ENCODE results near the gene DSCAML1.

The DSCAML1 gene

DNA sequence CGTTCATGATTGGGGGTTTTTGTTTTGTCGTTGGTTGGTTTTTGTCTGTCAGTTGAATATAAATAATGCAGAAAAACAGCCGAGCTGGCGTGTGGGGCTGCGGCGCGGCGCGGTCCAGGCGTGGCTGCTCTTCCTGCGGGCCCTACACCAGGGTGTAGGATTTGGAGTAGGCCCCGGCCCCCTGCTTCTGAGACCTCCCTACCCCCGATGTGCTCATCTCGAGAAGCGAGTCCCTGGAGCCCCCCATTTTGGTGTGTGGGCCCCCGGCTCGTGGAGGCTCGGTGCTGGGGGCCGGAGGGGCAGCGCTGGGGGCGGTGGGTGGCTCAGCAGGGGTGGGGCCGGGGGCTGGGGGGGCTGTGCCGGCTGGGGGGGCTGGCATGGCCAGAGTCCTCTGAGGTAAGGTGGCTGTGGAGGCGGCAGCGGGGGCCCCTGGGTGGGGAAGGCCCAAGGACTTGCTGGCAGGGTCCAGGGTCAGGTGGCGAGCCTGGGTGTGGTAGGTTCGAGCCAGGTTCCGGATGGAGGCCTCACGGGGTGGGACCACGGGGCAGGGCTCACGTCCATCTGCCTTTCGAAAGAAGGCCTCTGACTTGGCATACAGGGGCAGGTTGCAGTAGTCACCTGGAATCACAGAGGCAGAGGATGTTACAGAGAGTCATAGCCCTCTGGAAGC, 368.7 kb downstream of the DSCAML1 start:
- DNase-seq (ENCODE audit: extremely low read depth, low read depth) = no peak
- no peak overlapping the region for H3K4me3 ChIP-seq (replicated peaks; ENCODE audit: low read depth, low read length)
- TF ChIP-seq, protein P1, sequence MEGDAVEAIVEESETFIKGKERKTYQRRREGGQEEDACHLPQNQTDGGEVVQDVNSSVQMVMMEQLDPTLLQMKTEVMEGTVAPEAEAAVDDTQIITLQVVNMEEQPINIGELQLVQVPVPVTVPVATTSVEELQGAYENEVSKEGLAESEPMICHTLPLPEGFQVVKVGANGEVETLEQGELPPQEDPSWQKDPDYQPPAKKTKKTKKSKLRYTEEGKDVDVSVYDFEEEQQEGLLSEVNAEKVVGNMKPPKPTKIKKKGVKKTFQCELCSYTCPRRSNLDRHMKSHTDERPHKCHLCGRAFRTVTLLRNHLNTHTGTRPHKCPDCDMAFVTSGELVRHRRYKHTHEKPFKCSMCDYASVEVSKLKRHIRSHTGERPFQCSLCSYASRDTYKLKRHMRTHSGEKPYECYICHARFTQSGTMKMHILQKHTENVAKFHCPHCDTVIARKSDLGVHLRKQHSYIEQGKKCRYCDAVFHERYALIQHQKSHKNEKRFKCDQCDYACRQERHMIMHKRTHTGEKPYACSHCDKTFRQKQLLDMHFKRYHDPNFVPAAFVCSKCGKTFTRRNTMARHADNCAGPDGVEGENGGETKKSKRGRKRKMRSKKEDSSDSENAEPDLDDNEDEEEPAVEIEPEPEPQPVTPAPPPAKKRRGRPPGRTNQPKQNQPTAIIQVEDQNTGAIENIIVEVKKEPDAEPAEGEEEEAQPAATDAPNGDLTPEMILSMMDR (IDR thresholded peaks at IDR 0.05; ENCODE audit: low read depth, low read length, missing control alignments) = no peak

DNA sequence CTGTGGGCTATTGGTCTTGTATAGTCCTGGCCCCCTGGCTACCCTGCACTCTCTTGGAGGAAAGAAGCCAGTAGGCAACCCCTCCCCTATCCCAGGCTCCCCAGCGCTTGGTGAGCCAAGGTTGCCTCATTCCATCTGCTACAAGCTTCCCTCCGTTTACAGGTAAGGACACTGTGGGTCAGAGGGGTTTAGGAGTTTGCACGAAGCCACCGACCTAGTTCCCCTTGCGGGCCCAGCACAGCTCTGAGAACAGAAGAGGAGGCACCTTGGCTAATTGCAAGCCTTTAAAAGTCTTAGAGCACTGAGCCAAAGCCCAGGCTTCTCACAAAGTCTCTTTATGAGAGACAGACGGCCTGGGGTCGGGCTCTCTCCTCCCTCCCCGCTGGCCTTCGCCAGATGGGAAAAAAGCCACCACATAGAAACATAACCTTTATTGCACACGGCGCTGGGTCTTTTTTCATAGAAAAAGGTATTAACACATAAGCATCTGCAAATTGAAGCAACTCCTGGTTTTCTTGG, 369.6 kb downstream of the DSCAML1 start:
- DNase-seq (ENCODE audit: extremely low read depth, low read depth) = no peak
- TF ChIP-seq, protein P1 (IDR thresholded peaks at IDR 0.05; ENCODE audit: low read depth, low read length, missing control alignments) = no peak
- no peak overlapping the region for H3K4me3 ChIP-seq (replicated peaks; ENCODE audit: low read depth, low read length)

DNA sequence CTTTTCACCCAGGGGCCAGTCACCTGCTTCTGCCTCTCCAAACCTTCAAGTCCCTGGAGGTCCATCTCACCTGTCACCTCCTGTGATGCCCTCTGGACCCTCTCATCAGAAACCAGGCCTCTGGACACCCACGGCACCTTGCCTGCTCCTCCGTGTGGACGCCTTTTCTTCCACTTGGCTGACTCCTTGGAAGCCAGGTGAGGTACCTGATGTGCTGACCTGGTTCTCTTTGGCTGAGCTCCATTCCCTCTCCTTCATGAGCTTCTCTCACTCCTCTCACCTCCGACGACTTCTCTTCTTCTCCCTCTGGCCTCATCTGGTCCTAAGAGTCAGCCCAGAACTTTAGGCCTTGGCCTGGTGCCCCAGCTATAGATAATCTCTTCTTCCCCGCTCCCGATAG, 370.1 kb downstream of the DSCAML1 start:
- H3K4me3 ChIP-seq (replicated peaks; ENCODE audit: low read depth, low read length) = no peak overlapping the region
- no peak for DNase-seq (ENCODE audit: extremely low read depth, low read depth)
- TF ChIP-seq, protein P1 (IDR thresholded peaks at IDR 0.05; ENCODE audit: low read depth, low read length, missing control alignments) = no peak

DNA sequence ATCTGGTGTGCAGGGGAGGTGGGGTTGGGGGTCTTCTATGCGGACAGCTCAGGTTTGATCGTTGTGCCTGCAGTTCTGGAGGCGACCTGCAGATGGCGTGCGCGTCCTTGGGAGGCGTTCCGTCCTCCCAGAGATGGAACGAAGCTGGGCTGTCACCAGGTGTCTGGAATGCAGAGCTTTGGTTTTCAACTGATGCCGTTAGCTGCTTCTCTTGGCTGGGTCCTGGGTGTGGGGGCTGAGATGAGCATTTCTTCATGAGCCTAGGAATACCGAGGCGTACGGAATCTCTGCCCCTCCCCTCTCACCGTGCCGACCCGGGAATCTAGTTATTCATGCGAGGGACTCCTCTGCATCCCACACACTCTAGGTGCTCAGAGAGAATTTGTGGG, 370.7 kb downstream of the DSCAML1 start:
- DNase-seq (ENCODE audit: extremely low read depth, low read depth) = peak; percentile 7
- TF ChIP-seq, protein P1 (IDR thresholded peaks at IDR 0.05; ENCODE audit: low read depth, low read length, missing control alignments) = peak; percentile 99

DNA sequence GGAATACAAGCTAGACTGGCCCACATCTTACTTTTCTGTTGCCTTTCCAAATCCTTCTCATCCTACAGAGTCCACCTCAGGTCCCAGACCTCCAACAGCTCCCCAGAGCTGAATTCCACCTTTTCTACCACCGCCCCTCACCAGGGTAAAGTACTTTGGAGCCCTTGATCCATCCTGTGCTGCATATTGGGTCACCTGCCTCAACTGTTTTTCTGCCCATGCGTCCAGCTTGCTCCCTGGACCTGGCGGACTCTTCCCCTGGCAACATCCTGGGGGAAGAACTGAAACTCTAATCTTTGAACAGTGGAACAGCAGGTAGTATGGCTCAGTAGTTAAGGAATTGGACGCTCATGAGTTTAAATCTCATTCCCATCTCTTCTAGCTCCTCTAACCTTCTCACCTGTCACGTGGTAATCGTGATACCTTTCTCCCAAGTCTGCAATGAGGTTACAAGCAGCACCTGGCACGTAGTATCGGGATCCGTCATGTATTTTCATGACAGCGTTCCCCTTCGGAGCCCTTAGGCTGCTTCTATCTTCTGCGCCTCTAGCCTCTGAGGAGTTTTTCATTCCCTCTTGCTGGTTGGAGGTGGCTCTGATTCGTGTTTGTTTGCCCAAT, 371.2 kb downstream of the DSCAML1 start:
- TF ChIP-seq, protein P1 (IDR thresholded peaks at IDR 0.05; ENCODE audit: low read depth, low read length, missing control alignments) = no peak
- no peak for DNase-seq (ENCODE audit: extremely low read depth, low read depth)
- H3K4me3 ChIP-seq (replicated peaks; ENCODE audit: low read depth, low read length) = no peak overlapping the region

More for the DNA sequence above, 370.7 kb downstream of the DSCAML1 start:
- no peak overlapping the region for H3K4me3 ChIP-seq (replicated peaks; ENCODE audit: low read depth, low read length)

DNA sequence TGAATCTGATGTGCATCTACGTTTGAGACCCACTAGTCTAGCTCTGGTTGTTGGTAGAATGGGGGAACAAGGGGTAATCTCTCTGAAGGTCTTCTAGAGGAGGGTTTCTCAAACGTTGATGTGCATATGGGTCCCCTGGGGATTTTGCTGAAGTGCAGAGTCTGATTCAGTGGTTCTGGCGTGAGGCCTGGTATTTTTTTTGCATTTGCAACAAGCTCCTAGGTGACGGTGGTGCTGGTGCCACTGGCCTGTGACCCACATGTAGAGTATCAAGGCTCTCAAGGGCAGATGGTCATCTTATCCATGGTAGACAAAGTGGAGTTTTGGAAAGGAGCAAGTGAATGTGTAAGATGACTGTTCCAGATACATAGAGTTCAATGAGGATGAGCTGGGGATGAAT, 372.2 kb downstream of the DSCAML1 start:
- DNase-seq (ENCODE audit: extremely low read depth, low read depth) = no peak
- TF ChIP-seq, protein P1 (IDR thresholded peaks at IDR 0.05; ENCODE audit: low read depth, low read length, missing control alignments) = no peak
- no peak overlapping the region for H3K4me3 ChIP-seq (replicated peaks; ENCODE audit: low read depth, low read length)
